Islet precursor cell (in vitro differentiated cells): ENCODE measurements around the gene ZNF275.
"Not testable (repeated sequence)": the region's sequence is repeated elsewhere in the genome, so short reads cannot be mapped to it uniquely, and the experiment has no call there.

Experiments used
- DNase-seq: peaks from one replicate; pipeline ENCODE4 v3.0.0-alpha.2; 2018

Gene ZNF275

DNA sequence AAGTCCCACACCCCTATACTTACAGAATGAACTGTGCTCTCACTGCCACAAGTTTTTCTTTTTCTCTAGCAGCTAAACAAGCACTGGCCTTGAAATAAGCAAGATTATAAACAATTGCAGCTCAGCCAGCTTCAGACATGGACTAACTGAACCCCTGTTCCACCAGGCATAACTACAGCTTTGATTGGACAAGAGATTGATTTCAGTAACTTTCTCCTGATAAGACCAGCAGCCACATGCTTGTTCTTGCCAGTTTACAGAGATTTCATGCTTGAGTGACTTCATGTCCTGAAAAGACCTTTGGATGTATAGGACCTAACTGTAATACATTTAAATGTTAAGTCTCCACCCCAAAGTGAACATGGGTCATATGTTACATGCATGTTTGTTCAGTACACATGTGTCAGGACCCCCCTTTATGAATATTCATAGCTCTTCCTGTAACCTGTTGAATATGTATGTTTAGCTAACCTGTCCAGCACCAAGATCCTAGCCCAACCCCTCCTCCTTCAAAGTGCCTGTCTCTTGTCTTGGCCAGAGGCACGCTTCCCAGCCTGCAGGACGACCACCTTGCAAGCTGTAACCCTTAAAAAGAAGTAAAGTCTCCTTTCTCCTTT, 27.9 kb downstream of the ZNF275 start:
- no peak for DNase-seq

DNA sequence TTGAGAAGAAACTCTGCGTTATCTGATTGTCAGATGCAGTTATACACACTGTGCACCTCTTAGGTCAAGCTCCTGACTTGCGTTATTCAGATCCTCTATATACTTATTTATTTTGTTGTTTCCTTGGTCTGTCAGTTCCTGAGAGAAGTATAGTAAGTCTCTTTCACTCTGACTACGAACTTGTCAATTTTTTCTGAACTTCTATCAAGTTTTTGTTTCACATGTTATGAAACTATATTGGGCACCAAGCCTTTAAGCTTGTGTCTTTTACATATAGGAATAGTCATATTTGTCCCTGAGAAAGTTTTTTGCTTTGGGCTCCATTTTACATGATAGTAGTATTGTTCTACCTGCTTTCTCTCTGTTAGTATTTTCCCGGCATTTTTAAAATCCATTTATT, 31.7 kb downstream of the ZNF275 start:
- no peak for DNase-seq

DNA sequence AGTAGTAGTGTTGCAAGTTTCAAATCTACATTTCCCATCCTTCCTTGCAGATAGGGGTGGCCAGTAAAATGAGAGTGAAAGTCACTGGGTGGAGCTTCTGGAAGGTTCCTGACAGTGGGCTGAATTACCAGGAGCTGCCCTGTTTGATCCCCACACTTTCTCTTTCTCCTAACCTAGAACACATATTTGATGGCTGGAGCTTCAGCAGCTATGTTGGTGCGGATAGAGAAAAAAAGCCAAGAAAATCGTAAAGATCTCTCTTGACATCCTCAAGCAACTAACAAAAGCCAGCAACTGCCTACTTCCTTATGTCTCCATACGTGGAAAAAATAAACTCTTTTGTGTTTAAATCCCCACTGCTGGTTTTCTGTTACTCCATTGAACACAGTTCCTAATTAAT, 32.2 kb downstream of the ZNF275 start:
- no peak for DNase-seq

DNA sequence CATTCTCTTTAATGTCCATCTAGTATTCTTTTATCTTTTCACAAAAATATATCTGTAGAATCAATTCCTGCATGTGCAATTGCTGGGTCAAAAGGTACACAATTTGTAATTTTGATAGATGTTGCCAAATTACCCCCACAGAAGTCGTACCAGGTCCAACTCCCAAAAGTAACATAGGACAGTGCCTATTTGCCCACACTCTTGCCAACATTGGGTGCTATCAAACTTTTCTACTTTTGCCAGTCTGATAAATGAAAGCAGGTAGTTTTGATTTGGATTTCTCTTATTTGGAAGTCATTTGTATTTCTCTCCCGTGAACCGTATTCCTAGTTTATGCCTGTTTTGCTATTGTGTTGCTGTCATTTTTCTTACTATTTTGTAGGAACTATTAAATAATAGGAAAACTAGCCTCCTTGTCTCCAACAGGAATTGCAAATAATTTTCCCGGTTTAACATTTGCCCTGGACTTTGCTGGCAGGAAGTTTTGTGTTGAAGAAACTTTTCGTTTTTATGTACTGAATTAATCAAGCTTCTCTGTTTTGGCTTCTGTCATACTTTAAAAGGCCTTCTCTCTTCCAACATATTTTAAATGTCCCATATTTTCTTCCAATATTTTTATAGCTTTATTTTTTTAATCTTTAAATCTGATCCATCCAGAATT, 33.1 kb downstream of the ZNF275 start:
- no peak for DNase-seq

DNA sequence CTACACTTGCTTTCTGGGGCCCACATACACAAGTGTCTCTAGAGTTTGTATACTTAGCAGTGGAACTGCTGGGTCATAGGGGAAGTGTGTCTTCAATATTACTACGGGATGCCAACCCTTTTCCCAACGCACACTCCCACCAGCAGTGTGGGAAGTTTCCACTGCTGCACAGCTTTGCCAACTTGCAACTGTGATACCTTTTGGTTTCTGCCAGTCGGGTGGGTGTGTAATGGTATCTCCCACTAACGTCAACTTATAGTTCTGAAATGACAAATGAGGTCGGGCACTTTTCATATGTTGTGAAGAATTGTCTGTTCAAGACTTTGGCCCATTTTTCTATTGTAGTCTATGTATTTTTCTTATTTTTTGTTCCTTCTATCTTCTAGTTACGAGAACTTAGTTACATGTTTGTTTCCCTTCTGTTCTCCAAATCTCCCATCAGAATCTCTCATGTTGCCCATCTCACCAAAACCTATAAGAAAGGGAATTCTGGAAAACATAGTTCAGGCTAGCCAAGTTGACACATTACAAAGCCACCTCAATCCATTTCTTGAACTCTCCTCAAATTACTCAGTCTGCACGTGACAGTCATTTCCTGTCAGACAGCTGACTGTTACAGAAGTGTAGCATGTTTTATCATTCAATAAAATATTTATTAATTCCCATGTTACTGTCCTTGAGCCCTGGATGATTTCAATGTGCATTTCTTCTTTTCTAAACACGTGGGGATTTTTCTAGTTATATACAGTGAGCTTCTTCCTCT, 36.5 kb downstream of the ZNF275 start:
- no peak for DNase-seq

DNA sequence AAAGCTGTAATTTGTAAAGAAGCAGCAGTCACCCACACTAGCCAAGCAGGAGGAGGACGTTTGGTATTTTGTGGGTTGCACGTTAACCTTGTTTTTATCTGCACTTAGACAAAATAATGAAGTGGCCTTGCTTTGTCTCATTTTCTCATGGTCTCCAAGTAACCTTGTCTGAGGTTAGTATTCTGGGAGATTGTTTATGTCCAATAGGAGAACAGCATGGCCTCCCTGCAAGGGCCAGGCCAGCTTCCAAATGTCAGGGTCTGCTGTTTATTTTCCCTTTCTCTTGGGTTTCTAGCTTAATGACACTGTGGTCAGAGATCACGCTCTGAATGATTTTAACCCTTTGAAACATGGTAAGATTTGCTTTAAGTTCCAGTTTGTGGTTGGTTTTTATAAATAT, 37.3 kb downstream of the ZNF275 start:
- DNase-seq = no peak

DNA sequence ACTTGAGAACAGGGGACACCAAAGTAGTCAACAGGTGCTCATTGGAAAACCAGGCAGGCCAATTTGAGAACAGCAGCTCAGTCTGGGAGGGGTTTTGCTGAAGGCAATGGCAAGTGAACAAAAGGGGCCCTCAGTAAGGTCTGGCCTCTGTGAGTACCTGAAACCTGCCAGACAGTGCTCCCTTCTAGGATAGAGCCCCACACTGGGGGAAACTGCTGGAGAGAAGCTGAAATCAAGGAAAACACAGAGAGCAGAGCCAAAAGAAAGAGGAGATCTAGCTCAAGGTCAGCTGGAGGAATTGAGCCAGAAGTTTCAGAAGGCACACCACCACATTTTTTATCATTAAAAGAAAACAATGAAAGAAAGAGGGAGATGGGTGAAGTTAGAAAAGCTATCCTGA, 39.0 kb downstream of the ZNF275 start:
- no peak for DNase-seq

DNA sequence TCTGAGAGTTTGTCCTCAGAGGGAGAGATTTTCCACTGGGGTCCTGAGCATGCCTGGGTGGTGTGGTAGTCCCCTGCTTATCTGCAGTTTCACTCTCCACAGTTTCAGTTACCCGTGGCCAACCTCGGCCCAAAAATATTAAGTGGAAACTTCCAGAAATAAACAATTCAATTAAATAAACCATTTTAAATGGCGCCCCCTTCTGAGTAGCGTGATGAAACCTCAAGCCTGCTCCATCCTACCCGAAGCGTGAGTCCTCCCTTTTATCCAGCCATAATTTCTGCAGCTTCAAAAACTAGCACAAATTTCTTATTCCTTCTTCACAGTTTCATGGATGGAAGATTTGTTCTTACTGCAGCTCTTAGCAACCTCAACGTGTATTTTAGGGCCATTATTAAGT, 40.5 kb downstream of the ZNF275 start:
- no peak for DNase-seq

DNA sequence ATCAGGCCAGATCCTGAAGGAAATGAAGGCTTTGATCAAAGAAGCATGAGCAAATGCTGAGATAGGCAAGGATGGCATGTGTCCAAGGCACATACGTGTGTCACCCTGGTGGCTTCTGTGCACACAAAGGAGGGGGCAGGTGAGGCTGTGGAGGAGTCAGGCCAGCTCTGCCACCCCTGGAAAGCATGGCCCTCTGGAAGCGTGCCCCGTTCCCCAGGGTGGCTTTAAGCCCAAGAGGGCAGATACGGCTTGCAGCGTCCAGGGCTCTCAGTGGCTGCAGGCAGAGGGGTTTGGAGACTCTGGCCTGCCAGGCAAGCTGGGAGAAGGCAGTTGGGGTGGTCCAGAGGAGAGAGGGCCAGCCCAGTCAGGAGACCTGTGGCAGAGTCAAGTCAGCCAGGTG, 41.6 kb downstream of the ZNF275 start:
- DNase-seq = no peak

DNA sequence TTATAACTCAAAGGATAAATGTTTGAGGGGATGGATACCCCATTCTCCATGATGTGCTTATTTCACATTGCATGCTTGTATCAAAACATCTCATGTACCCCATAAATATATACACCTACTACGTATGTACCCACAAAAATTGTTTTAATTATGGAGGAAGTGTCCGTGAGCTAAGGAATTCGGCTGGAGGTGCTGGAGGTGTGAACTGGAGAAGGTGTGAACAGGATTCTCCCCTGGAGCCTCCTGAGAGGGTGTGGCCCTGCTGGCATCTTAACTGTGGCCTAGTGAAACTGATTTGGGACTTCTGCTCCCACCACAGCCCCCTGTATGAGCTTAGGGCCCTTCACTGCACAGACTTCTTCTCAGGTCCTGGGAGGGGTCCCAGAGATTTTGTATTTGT, 43.8 kb downstream of the ZNF275 start:
- DNase-seq = no peak

DNA sequence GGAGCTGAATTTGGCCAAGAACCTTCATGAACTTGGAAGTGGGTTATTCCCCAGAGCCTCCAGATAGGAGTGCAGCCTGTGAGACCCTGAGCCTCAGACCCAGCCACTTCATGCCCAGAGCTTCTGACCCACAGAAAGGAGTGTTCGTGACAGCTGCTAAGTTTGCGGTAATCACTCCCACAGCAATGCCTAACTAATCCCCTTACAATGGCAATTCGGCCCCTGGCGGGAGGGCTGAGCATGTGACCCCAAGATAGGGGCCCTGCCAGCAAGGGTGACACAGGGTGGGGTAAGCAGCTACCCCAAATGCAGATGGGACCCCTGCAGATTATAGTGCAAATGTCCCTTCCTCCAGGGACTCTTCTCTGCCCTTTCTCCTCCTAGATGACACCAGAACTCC, 44.7 kb downstream of the ZNF275 start:
- DNase-seq = no peak

DNA sequence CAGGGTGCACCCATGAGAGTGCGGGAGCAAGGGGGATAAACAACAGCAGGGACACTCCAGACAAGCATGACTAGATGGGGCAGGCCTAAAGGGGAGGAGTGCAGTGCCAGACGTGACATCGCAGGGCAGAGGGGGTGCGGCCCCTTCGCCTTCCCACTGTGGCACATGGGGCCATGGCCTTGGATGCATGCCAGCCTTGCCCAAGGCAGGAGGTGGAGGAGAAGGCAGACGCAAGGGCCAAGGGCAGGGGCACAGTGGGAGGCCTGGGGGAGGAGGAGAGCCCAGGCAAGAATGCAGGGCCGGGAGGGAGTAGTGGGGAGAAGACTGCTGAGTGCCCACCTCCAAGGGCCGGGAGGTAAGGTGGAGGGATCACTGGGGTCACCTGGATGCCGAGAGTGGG, 45.6 kb downstream of the ZNF275 start:
- no peak for DNase-seq

DNA sequence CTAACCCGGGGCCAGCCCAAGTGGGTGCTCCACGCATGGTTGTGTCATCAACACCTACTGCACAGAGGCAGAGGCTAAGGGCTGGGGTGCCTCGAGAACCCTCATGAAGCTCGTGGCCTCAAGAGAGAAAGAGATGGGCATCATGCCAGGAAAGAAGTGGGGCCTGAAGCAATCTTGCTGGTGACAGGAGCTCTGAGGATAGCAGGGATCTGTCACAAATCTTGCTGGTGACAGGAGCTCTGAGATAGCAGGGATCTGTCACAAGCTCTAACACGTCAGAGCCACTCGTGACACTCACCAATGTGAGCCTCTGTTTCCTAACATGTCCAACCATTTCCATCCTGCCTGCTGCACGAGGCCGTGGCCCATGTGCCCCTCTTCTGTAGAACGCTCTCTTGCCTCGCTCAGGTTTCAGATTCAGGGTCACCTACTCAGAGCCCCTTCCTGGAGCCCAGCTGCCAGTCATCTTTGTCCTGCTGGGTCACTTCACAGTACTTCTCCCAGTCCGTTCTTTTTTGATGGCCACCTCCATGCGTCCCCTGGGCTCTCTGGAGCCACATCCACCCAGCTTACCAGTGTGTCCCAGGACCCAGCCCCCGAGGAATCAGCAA, 46.1 kb downstream of the ZNF275 start:
- no peak for DNase-seq

DNA sequence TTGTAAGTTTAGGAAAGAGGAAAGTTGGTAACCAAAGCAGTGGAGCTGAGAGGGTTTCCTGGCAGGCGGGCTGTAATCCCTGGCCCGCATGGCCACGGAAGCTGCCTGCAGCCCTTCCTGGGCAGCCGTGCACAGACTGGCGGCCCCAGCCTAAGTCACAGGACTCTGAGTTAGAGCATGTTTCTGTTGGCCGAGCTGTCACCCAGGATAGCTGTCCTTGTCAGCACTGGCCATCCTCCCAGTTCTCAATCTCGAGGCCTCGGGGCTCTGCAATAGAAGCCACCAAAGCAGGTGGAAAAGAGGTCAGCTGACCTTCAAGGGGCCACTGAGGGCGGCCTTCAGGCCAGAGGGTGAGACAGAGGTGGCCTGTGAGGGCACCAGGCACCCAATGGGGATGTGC, 46.7 kb downstream of the ZNF275 start:
- no peak for DNase-seq

DNA sequence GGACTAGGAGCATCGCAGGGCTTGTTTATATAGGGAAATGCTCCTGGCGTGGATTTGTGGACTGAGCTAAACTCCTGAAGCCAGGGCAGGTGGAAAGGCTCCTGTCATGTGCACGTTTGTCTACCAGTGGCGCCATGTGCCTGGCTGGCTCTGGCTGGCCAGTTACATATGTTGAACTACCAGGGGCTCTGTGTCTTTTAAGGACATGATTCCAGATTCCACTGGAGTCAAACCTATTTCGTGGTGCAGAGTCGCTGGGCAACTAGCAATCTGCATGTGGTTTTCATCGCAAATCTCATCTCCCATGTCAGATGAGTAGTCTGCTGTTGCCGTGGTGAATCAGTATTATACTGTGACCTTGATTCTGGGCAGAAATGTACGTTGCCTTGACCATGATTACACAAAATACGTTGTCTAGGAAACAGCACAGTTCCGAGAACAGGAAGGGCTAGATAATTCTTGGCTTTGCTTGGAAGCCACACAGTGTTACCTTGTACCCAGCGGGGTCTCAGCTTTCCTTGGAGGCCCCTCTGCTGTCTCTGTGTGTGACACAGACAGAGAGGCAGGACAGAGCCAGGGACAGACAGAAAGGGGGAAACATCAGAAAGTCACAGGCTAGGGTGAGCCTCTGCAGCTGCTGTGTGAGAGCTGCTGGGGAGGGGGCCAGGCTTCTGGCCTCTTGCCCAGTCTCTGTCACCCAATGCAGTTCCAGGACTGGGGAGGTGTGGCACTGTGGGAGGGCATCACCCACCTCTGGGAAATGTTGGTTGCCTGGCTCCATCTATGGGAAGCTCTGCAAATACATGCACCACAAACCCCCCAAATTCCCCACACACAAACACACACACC, 48.0 kb downstream of the ZNF275 start:
- no peak for DNase-seq

DNA sequence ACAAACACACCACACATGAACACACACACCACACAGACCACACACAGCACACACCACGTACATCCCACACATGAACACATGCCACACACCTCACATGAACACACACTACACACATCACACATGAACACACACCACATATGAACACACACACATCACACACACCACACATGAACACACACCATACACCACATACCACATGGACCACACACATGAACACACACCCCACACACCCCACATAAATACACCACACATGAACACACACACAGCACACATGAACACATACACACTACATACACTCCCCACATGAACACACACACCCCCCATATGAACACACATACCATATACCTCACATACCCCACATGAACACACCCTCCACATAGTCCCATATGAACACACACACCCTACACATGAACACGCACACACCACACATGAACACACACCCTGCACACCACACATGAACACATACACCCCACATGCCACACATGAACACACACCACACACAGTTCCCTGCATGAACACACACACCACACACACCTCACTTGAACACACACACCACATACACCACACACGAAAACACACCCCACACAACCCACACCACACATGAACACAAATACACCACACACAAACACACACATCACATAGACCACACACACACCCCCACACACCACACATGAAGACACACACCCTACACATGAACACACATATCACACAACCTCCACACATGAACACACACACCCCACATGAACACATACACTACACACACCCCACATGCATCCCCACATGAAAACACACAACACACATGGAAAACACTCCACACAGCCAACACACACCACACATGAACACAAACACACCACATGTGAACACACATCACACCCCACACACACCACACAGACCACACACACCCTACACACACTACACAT, 48.9 kb downstream of the ZNF275 start:
- DNase-seq = no peak

DNA sequence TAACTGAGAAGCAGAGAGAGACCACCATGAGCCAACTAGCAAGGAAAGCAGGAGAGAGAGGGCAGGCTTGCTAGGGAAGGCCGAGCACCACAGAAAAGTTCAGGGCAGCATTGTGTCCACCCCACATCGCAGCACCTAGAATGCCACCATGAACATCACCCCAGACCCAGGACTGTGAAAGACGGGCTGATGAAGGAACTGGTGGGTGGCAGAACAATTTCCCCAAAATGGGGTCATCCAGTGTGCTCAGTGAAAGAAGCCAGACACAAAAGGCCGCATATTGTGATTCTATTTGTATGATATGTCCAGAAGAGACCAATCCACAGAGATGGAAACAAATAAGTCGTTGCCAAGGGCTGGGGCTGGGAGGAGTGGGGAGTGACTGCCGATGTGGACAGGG, 50.4 kb downstream of the ZNF275 start:
- DNase-seq = peak; percentile 37

DNA sequence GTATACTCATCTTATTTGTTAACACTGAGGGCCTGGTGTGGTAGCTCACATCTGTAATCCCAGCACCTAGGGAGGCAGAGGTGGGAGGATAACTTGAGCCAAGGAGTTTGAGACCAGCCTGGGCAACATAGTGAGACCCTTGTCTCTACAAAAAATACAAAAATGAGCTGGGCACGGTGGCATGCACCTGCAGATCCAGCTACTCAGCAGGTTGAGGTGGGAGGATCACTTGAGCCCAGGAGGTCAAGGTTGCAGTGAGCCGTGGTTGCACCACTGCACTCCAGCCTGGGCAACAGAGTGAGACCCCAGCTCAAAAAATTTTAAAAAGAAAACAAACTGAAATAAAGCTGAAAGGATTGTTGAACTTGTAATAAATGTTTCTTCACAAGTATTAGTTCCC, 51.0 kb downstream of the ZNF275 start:
- not testable (repeated sequence) for DNase-seq

DNA sequence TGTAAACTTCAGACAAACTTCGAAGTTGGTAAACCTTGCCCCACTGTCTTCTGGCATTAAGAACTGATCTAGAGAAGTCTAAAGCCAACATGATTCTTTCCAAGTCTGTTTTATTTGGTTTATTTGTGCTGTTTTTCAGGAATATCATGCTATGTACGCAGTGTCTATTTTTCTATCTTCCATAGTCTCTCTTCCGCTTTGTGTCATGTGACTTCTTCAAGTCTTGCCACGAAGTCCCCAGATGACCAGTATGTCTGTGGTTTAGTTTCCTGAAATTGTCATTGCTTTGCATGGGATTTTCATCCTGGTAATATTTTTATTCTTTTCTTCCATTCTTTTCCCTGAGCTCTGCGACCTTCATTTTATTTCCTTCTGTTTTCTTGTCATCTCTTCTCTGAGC, 52.1 kb downstream of the ZNF275 start:
- no peak for DNase-seq

DNA sequence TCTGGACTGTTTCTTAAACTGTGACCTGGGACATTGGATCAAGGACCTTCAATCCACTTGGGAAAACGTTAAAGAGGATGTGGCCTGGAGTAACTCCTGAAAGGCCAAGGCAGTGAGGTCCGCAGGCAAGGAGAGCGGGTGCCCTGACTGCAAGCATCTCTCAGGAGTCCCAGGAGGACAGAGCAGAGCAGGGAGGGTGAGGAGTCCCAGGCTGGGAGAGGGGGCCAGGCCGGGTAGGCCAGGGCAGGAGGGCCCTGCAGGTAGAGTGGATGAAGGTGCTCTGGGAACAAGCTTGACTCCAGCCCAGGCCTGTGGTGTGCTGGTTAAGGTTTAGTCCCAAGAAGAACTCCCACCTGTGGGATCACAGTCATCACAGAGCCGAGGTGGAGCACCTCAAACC, 53.4 kb downstream of the ZNF275 start:
- no peak for DNase-seq

DNA sequence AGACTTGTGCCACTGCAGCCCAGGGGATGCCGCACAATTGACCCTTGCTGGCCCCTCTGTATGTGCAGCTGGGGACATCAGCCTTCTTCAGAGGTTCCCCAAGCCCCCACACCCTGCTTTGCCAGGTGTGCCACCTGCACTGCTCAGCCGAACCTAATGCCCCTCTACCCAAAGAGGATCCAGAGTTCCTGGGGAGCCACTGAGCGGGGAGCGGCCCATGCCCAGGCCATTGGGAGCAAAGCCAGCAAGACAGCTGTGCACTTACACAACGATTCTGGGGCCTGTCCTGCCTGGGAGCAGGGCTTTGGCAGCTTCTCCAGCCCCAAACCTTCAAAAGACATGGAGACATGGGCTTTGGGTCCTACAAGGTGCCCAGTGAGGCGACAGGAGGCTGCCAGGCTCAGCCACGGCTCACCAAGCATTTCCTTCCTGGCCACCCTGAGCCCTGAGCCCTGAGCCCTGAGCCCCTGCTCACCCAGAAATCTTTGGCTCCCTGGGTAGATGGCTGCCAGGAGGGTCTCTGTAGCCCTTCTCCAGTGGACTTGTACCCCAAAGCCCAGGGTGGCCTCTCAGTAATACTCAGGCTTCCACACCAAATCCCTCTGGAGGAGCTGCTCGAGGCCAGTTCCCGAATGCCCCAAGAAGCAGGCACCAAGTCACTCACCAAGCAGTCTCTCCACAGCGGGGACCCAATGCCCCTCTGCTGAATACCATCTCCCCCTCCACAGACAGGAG, 54.2 kb downstream of the ZNF275 start:
- DNase-seq = peak; percentile 42
